ENCODE data around the gene JAKMIP2. TPM values are rescaled to one million over a fixed set of nuclear protein-coding genes. Genes with fewer than 3 reads are reported as not detected.

JAKMIP2 gene
- total RNA-seq, 2 experiments from 2014 or later = 4.5 to 4.9 TPM

GRCh38 chr5:147631428-147632003, 151.0 kb downstream of the JAKMIP2 start:
- no peaks in the 10 kb centered on the region for H3K9me3 Mint-ChIP-seq
- no peak overlapping the region for H3K27ac Mint-ChIP-seq
- H3K4me1 Mint-ChIP-seq = peaks cover 1% of the 10 kb centered on the region
- H3K4me3 Mint-ChIP-seq = no peak overlapping the region
- ATAC-seq (ENCODE audit: low read depth) (no peak), DNase-seq (no peak)
- peaks cover 2% of the 10 kb centered on the region for H3K27me3 Mint-ChIP-seq
- POLR2A ChIA-PET = no interaction called here
- no peaks in the 10 kb centered on the region for H3K36me3 Mint-ChIP-seq

- Mint-ChIP-seq H3K9me3 (no peaks in the 10 kb centered on the region), H3K4me1 (peaks cover 1% of the 10 kb centered on the region), H3K36me3 (no peaks in the 10 kb centered on the region), H3K27ac (no peak overlapping the region), H3K4me3 (no peak overlapping the region), H3K27me3 (peaks cover 2% of the 10 kb centered on the region)
- POLR2A ChIA-PET = no interaction called here
- DNase-seq (no peak), ATAC-seq (ENCODE audit: low read depth) (no peak)
Observed at GRCh38 chr5:147629196-147629595, 153.3 kb downstream of the JAKMIP2 start.

- Mint-ChIP-seq H3K27me3 (peaks cover 2% of the 10 kb centered on the region), H3K9me3 (no peaks in the 10 kb centered on the region), H3K4me1 (peaks cover 1% of the 10 kb centered on the region), H3K4me3 (no peak overlapping the region), H3K27ac (no peak overlapping the region), H3K36me3 (no peaks in the 10 kb centered on the region)
- POLR2A ChIA-PET = no interaction called here
- ATAC-seq (ENCODE audit: low read depth) (peak; percentile 58), DNase-seq (no peak)
Observed at GRCh38 chr5:147628058-147628895, 154.3 kb downstream of the JAKMIP2 start.

- H3K27me3 Mint-ChIP-seq = peaks cover 2% of the 10 kb centered on the region
- no peak for ATAC-seq (ENCODE audit: low read depth)
- POLR2A ChIA-PET = no interaction called here
Observed at GRCh38 chr5:147626464-147626863, 156.1 kb downstream of the JAKMIP2 start.

GRCh38 chr5:147621016-147621415, 161.5 kb downstream of the JAKMIP2 start:
- Mint-ChIP-seq H3K4me3 (no peak overlapping the region), H3K9me3 (no peaks in the 10 kb centered on the region), H3K4me1 (no peaks in the 10 kb centered on the region), H3K27ac (no peak overlapping the region), H3K36me3 (no peaks in the 10 kb centered on the region), H3K27me3 (no peaks in the 10 kb centered on the region)
- no peak for DNase-seq
- ATAC-seq (ENCODE audit: low read depth) = no peak
- POLR2A ChIA-PET = no interaction called here

More at GRCh38 chr5:147626464-147626863, 156.1 kb downstream of the JAKMIP2 start:
- no peak for DNase-seq
- Mint-ChIP-seq H3K36me3 (no peaks in the 10 kb centered on the region), H3K4me1 (peaks cover 1% of the 10 kb centered on the region), H3K4me3 (no peak overlapping the region), H3K9me3 (no peaks in the 10 kb centered on the region), H3K27ac (no peak overlapping the region)

- H3K36me3 Mint-ChIP-seq = no peaks in the 10 kb centered on the region
- POLR2A ChIA-PET = no interaction called here
- H3K9me3 Mint-ChIP-seq = no peaks in the 10 kb centered on the region
- no peaks in the 10 kb centered on the region for H3K4me1 Mint-ChIP-seq
- ATAC-seq (ENCODE audit: low read depth) (no peak), DNase-seq (no peak)
- H3K4me3 Mint-ChIP-seq = no peak overlapping the region
- no peaks in the 10 kb centered on the region for H3K27me3 Mint-ChIP-seq
- H3K27ac Mint-ChIP-seq = no peak overlapping the region
Observed at GRCh38 chr5:147619281-147619878, 163.1 kb downstream of the JAKMIP2 start.

- ATAC-seq (ENCODE audit: low read depth) = no peak
- no peaks in the 10 kb centered on the region for H3K9me3 Mint-ChIP-seq
- H3K27me3 Mint-ChIP-seq = no peaks in the 10 kb centered on the region
- no peak overlapping the region for H3K27ac Mint-ChIP-seq
- H3K36me3 Mint-ChIP-seq = no peaks in the 10 kb centered on the region
- DNase-seq = no peak
- POLR2A ChIA-PET = no interaction called here
- no peak overlapping the region for H3K4me3 Mint-ChIP-seq
- no peaks in the 10 kb centered on the region for H3K4me1 Mint-ChIP-seq
Observed at GRCh38 chr5:147617711-147618350, 164.7 kb downstream of the JAKMIP2 start.

- H3K36me3 Mint-ChIP-seq = no peaks in the 10 kb centered on the region
- ATAC-seq (ENCODE audit: low read depth) = no peak
- POLR2A ChIA-PET = no interaction called here
Observed at GRCh38 chr5:147617191-147617606, 165.3 kb downstream of the JAKMIP2 start.

GRCh38 chr5:147616421-147616820, 166.1 kb downstream of the JAKMIP2 start:
- Mint-ChIP-seq H3K4me1 (no peaks in the 10 kb centered on the region), H3K4me3 (no peak overlapping the region), H3K27me3 (no peaks in the 10 kb centered on the region), H3K9me3 (no peaks in the 10 kb centered on the region), H3K27ac (no peak overlapping the region), H3K36me3 (no peaks in the 10 kb centered on the region)
- DNase-seq = no peak
- POLR2A ChIA-PET = no interaction called here
- no peak for ATAC-seq (ENCODE audit: low read depth)

More at GRCh38 chr5:147617191-147617606, 165.3 kb downstream of the JAKMIP2 start:
- H3K4me3 Mint-ChIP-seq = no peak overlapping the region
- H3K9me3 Mint-ChIP-seq = no peaks in the 10 kb centered on the region
- H3K4me1 Mint-ChIP-seq = no peaks in the 10 kb centered on the region
- no peak for DNase-seq
- H3K27ac Mint-ChIP-seq = no peak overlapping the region
- no peaks in the 10 kb centered on the region for H3K27me3 Mint-ChIP-seq

- ATAC-seq (ENCODE audit: low read depth) (no peak), DNase-seq (no peak)
- peaks cover 3% of the 10 kb centered on the region for H3K9me3 Mint-ChIP-seq
- H3K4me1 Mint-ChIP-seq = no peaks in the 10 kb centered on the region
- no peaks in the 10 kb centered on the region for H3K36me3 Mint-ChIP-seq
- H3K4me3 Mint-ChIP-seq = no peak overlapping the region
- H3K27me3 Mint-ChIP-seq = no peaks in the 10 kb centered on the region
- no peak overlapping the region for H3K27ac Mint-ChIP-seq
- POLR2A ChIA-PET = no interaction called here
Observed at GRCh38 chr5:147613359-147613758, 169.2 kb downstream of the JAKMIP2 start.

- DNase-seq = no peak
- no peak for ATAC-seq (ENCODE audit: low read depth)
- Mint-ChIP-seq H3K27ac (no peak overlapping the region), H3K4me1 (no peaks in the 10 kb centered on the region), H3K4me3 (no peak overlapping the region), H3K9me3 (peaks cover 3% of the 10 kb centered on the region), H3K36me3 (no peaks in the 10 kb centered on the region), H3K27me3 (no peaks in the 10 kb centered on the region)
- POLR2A ChIA-PET = no interaction called here
Observed at GRCh38 chr5:147611483-147611882, 171.0 kb downstream of the JAKMIP2 start.

- H3K9me3 Mint-ChIP-seq = peaks cover 3% of the 10 kb centered on the region
- H3K27me3 Mint-ChIP-seq = no peaks in the 10 kb centered on the region
- no peak overlapping the region for H3K27ac Mint-ChIP-seq
- ATAC-seq (ENCODE audit: low read depth) = no peak
- H3K4me3 Mint-ChIP-seq = no peak overlapping the region
- H3K36me3 Mint-ChIP-seq = no peaks in the 10 kb centered on the region
- DNase-seq = no peak
- no peaks in the 10 kb centered on the region for H3K4me1 Mint-ChIP-seq
- POLR2A ChIA-PET = no interaction called here
Observed at GRCh38 chr5:147610798-147611197, 171.7 kb downstream of the JAKMIP2 start.

GRCh38 chr5:147601652-147602051, 180.9 kb downstream of the JAKMIP2 start:
- H3K27ac Mint-ChIP-seq = no peak overlapping the region
- POLR2A ChIA-PET = no interaction called here

More at GRCh38 chr5:147601652-147602051, 180.9 kb downstream of the JAKMIP2 start:
- Mint-ChIP-seq H3K36me3 (no peaks in the 10 kb centered on the region), H3K4me1 (no peaks in the 10 kb centered on the region), H3K27me3 (no peaks in the 10 kb centered on the region), H3K9me3 (no peaks in the 10 kb centered on the region), H3K4me3 (no peak overlapping the region)
- ATAC-seq (ENCODE audit: low read depth) (no peak), DNase-seq (no peak)
